ENCODE measurements around the gene IFT57.

Gene IFT57

GRCh38 chr3:108243243-108243642 is 21.0 kb upstream of the IFT57 start:
- Histone ChIP-seq H3K27me3 (ENCODE audit: low read length) (no peaks in the 10 kb centered on the region), H3K79me2 (ENCODE audit: insufficient read depth, low read length) (no peaks in the 10 kb centered on the region), H3K9ac (ENCODE audit: low read length) (no peak overlapping the region), H3K36me3 (ENCODE audit: low read length) (no peaks in the 10 kb centered on the region), H3K27ac (ENCODE audit: low read depth, low read length) (no peak overlapping the region), H3F3A (ENCODE audit: insufficient read depth) (no peaks in the 10 kb centered on the region), H4K20me1 (ENCODE audit: low read depth, low read length) (no peaks in the 10 kb centered on the region), H3K4me2 (ENCODE audit: low read depth, low read length, poor library complexity, severe bottlenecking) (no peak overlapping the region), H3K9me3 (ENCODE audit: insufficient read depth, low read length) (no peaks in the 10 kb centered on the region), H3K4me3 (ENCODE audit: insufficient read depth, low read length, poor library complexity, severe bottlenecking) (no peak overlapping the region), H2AFZ (ENCODE audit: low read depth, low read length, severe bottlenecking) (no peak overlapping the region), H3K9me2 (replicated peaks; ENCODE audit: insufficient read depth, low read length) (no peaks in the 10 kb centered on the region)
- TF ChIP-seq CTCF (IDR thresholded peaks at IDR 0.05; ENCODE audit: insufficient read depth, low read length, poor library complexity, severe bottlenecking), result no peak
- no peak for TF ChIP-seq EZH2phosphoT487 (conservative IDR thresholded peaks at IDR 0.05; ENCODE audit: low read length)

GRCh38 chr3:108242776-108243175 is 20.6 kb upstream of the IFT57 start:
- Histone ChIP-seq H3K9ac (ENCODE audit: low read length) (no peak overlapping the region), H3K36me3 (ENCODE audit: low read length) (no peaks in the 10 kb centered on the region)
- no peak for TF ChIP-seq CTCF (IDR thresholded peaks at IDR 0.05; ENCODE audit: insufficient read depth, low read length, poor library complexity, severe bottlenecking)
- TF ChIP-seq EZH2phosphoT487 (conservative IDR thresholded peaks at IDR 0.05; ENCODE audit: low read length), result no peak

GRCh38 chr3:108241721-108242120 is 19.5 kb upstream of the IFT57 start:
- TF ChIP-seq EZH2phosphoT487 (conservative IDR thresholded peaks at IDR 0.05; ENCODE audit: low read length), result no peak
- TF ChIP-seq CTCF (IDR thresholded peaks at IDR 0.05; ENCODE audit: insufficient read depth, low read length, poor library complexity, severe bottlenecking), result no peak
- Histone ChIP-seq H3K79me2 (ENCODE audit: insufficient read depth, low read length) (no peaks in the 10 kb centered on the region), H4K20me1 (ENCODE audit: low read depth, low read length) (no peaks in the 10 kb centered on the region)

More at GRCh38 chr3:108242776-108243175, 20.6 kb upstream of the IFT57 start:
- H3K27me3 ChIP-seq (ENCODE audit: low read length), result no peaks in the 10 kb centered on the region
- no peak overlapping the region for H3K4me3 ChIP-seq (ENCODE audit: insufficient read depth, low read length, poor library complexity, severe bottlenecking)
- no peak overlapping the region for H2AFZ ChIP-seq (ENCODE audit: low read depth, low read length, severe bottlenecking)
- H3F3A ChIP-seq (ENCODE audit: insufficient read depth), result no peaks in the 10 kb centered on the region
- no peaks in the 10 kb centered on the region for H3K9me3 ChIP-seq (ENCODE audit: insufficient read depth, low read length)
- H4K20me1 ChIP-seq (ENCODE audit: low read depth, low read length), result no peaks in the 10 kb centered on the region
- H3K9me2 ChIP-seq (replicated peaks; ENCODE audit: insufficient read depth, low read length), result no peaks in the 10 kb centered on the region
- no peak overlapping the region for H3K4me2 ChIP-seq (ENCODE audit: low read depth, low read length, poor library complexity, severe bottlenecking)
- no peak overlapping the region for H3K27ac ChIP-seq (ENCODE audit: low read depth, low read length)
- no peaks in the 10 kb centered on the region for H3K79me2 ChIP-seq (ENCODE audit: insufficient read depth, low read length)

More at GRCh38 chr3:108241721-108242120, 19.5 kb upstream of the IFT57 start:
- Histone ChIP-seq H3K27me3 (ENCODE audit: low read length) (no peaks in the 10 kb centered on the region), H3K36me3 (ENCODE audit: low read length) (no peaks in the 10 kb centered on the region), H3K9me3 (ENCODE audit: insufficient read depth, low read length) (no peaks in the 10 kb centered on the region), H3K9ac (ENCODE audit: low read length) (no peak overlapping the region), H3K4me3 (ENCODE audit: insufficient read depth, low read length, poor library complexity, severe bottlenecking) (no peak overlapping the region), H2AFZ (ENCODE audit: low read depth, low read length, severe bottlenecking) (no peak overlapping the region), H3F3A (ENCODE audit: insufficient read depth) (no peaks in the 10 kb centered on the region), H3K27ac (ENCODE audit: low read depth, low read length) (no peak overlapping the region), H3K4me2 (ENCODE audit: low read depth, low read length, poor library complexity, severe bottlenecking) (no peak overlapping the region), H3K9me2 (replicated peaks; ENCODE audit: insufficient read depth, low read length) (no peaks in the 10 kb centered on the region)

Data from SU-DHL-6 (cell line).